HG02588 (cell line): Measurements from ENCODE around the gene QTRT2.

Source experiments
- ATAC-seq: cut with Tn5 transposase; IDR thresholded peaks from one replicate; pipeline ENCODE4 v1.9.1; 2021; ENCODE audit warnings: mild to moderate bottlenecking, moderate library complexity; ENCODE audit not compliant: unreplicated experiment

QTRT2 gene

GRCh38 chr3:114119776-114120175 is 63.2 kb downstream of the QTRT2 start:
- no peak for ATAC-seq

GRCh38 chr3:114120211-114120610 is 63.7 kb downstream of the QTRT2 start:
- no peak for ATAC-seq

DNA sequence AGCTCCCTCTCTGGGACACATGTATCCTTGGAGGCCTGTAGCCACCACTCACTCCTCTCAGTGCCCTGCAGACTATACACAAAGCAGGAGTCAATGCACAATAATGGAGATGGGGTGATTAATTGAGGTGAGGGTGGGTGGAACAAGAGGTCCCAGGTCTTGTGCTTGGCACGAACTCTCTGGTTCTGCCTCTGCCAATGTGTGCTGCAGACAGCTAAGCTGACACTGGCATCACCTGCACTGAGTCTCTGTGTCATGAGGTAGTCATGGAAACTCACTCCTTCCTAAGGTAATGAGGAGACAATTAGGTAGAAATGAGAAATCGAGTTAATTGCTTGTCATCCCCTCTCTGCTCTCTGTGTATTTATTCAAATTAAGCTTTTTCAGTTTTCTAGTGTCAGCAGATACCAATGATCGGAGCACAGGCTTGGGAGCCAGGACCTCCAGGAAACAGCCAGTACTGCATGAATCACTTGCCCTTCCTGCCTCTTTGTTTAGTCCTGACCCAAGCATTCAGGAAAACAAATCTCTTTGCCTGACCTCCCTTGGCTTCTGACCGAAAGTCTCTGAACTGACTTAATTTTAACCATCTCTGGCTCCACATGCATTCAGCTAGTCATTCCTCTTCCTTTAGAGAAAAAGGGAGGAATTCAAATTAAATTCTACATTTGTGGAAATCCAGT is 65.6 kb downstream of the QTRT2 start:
- ATAC-seq: no peak

GRCh38 chr3:114126461-114126860 is 69.9 kb downstream of the QTRT2 start:
- ATAC-seq: no peak

GRCh38 chr3:114127517-114127916 is 71.0 kb downstream of the QTRT2 start:
- ATAC-seq: no peak

DNA sequence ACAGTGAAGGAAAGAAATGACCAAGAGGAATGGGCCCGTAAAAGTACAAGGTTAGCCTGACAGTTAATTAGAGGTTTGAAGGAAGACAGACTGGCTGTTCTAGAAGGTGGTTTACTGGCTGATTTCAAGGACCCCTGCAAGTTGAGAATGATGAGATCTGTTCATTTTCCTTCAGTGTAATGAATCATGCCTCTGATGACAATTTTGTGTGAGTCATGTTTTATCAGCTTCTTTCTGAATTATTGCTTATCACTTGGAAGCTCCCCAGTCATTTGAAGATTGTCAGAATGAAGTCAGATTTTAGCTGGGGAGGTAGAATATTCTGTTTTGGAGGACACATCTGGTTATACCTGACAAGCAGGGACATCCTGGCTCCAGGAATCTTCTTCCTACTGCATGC is 71.7 kb downstream of the QTRT2 start:
- no peak for ATAC-seq

DNA sequence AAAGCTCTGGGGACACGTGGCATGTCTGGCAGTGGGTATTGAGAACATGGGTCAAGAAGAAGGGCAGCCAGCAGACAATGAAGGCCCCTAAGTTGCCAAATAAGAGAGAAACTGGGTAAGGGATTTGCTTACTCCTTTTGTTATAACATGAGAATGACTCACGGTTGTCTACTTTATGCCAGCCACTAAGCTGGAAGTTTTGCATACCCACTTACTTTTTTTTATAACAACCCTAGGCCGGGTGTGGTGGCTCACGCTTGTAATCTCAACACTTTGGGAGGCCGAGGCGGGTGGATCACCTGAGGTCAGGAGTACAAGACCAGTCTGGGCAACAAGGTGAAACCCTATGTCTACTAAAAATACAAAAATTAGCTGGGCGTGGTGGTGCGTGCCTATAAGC is 72.3 kb downstream of the QTRT2 start:
- ATAC-seq: no peak

DNA sequence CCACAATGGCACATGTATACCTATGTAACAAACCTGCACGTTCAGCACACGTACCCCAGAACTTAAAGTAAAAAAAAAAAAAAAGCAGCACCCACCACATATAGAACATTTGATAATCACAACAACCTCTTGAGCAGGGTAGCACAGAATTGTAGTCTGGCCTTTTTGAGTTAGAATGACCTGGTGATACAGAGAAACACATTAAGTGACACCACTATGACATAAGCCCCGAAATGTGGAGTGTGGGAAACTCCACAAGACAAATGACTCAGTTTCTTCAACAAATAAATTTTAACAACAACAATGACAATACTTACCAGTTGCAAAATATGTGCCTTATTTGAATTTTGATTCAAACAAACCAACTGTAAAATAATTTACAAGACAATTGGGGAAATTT is 76.0 kb downstream of the QTRT2 start:
- ATAC-seq: no peak

- no peak for ATAC-seq
Observed at GRCh38 chr3:114133947-114134346, 77.4 kb downstream of the QTRT2 start.
